ENCODE measurements around the gene TAF6L. TPM values are rescaled to one million over a fixed set of nuclear protein-coding genes. Genes with fewer than 3 reads are reported as not detected.

TAF6L gene
- polyA plus RNA-seq, 3 donors, result 5.1 to 35.5 (median 5.3) TPM

DNA sequence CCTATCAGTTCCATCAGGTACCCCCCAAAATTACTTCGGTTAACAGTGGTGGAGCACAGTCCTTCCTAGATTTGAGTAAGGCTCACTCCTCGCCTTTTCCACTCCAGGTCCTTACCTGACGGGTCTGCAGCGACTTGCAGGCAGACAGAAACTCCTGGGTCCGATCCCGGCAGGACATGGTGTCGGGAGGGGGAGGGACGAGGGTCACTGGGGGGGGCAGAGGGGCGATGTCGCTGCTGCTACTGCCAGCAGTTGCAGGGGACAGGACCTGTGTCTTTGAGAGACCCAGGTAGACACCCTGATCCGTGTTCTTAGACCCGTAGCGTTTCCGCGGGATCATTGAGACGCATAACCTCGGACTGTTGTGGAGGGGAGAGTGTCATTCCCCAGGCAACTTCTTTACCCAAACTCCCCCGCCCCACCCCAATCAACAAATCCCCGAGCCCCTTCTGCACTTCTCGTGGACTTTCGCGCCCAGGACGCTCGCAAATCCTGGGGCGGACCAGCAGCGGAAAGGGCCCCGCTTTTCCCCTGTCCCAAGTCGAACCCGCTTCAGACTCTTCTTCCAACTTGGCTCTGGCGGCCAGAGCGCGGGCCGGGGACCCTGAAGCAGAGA, 59.8 kb downstream of the TAF6L start:
- Mint-ChIP-seq H3K36me3 (peaks cover 42 to 58% of the 10 kb centered on the region in 2 donors), H3K4me1 (peaks cover 32% of the 10 kb centered on the region), H3K9me3 (no peaks in the 10 kb centered on the region), H3K27ac (peak overlapping the region; percentile 99 to 100 (median 99)), H3K27me3 (ENCODE audit: low read depth in 3 of 3) (no peaks in the 10 kb centered on the region), H3K4me3 (peak overlapping the region; percentile 97 to 98)
- H3K9me3 ChIP-seq (replicated peaks in 1 of 2; ENCODE audit: control insufficient read depth in 1 of 2, insufficient read depth in 1 of 2, low read length in 2 of 2), result no peaks in the 10 kb centered on the region
- peak overlapping the region; percentile 90 for H3K9ac ChIP-seq (ENCODE audit: insufficient read depth, low read length, poor library complexity, severe bottlenecking)
- intact Hi-C loops (cut with micrococcal nuclease), result loop anchor here (2.0 to 5.0 kb wide), 2 partner anchors 44 kb away; partner anchors contain the start of gene TMEM179B (in 2 of the 2)
- H2AFZ ChIP-seq (ENCODE audit: insufficient read depth, low read depth, low read length, poor library complexity, severe bottlenecking), result peak overlapping the region; percentile 68
- H3K79me2 ChIP-seq (ENCODE audit: insufficient read depth, low read length), result peaks cover 89% of the 10 kb centered on the region
- peaks cover 21% of the 10 kb centered on the region for H4K20me1 ChIP-seq (ENCODE audit: insufficient read depth, low read length)
- DNase-seq, result peak in 1 of 3 donors; percentile 41
- peaks cover 27 to 43% of the 10 kb centered on the region in 2 donors for H3K36me3 ChIP-seq (replicated peaks in 1 of 2; ENCODE audit: control insufficient read depth in 1 of 2, insufficient read depth in 2 of 2, low read length in 2 of 2)
- peaks cover 24 to 31% of the 10 kb centered on the region in 2 donors for H3K4me1 ChIP-seq (ENCODE audit: control insufficient read depth in 1 of 2, insufficient read depth in 2 of 2, low read length in 2 of 2)
- peak overlapping the region; percentile 69 to 96 (median 88) for H3K4me3 ChIP-seq (replicated peaks in 1 of 3; ENCODE audit: low read depth in 2 of 3, low read length in 3 of 3)
- H3K4me2 ChIP-seq (replicated peaks; ENCODE audit: extremely low read depth, low read length, poor library complexity, severe bottlenecking), result peak overlapping the region; percentile 96
- peak overlapping the region; percentile 84 to 86 for H3K27ac ChIP-seq (ENCODE audit: low read depth in 1 of 2, low read length in 2 of 2)
- TF ChIP-seq, protein P1, sequence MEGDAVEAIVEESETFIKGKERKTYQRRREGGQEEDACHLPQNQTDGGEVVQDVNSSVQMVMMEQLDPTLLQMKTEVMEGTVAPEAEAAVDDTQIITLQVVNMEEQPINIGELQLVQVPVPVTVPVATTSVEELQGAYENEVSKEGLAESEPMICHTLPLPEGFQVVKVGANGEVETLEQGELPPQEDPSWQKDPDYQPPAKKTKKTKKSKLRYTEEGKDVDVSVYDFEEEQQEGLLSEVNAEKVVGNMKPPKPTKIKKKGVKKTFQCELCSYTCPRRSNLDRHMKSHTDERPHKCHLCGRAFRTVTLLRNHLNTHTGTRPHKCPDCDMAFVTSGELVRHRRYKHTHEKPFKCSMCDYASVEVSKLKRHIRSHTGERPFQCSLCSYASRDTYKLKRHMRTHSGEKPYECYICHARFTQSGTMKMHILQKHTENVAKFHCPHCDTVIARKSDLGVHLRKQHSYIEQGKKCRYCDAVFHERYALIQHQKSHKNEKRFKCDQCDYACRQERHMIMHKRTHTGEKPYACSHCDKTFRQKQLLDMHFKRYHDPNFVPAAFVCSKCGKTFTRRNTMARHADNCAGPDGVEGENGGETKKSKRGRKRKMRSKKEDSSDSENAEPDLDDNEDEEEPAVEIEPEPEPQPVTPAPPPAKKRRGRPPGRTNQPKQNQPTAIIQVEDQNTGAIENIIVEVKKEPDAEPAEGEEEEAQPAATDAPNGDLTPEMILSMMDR (IDR thresholded peaks at IDR 0.05), result no peak
- 0% methylated on average over 19 of the region's 33 CpGs for WGBS (ENCODE audit: insufficient coverage)
- H3K27me3 ChIP-seq (ENCODE audit: control insufficient read depth in 2 of 2, insufficient read depth in 2 of 2, low read length in 2 of 2), result no peaks in the 10 kb centered on the region

DNA sequence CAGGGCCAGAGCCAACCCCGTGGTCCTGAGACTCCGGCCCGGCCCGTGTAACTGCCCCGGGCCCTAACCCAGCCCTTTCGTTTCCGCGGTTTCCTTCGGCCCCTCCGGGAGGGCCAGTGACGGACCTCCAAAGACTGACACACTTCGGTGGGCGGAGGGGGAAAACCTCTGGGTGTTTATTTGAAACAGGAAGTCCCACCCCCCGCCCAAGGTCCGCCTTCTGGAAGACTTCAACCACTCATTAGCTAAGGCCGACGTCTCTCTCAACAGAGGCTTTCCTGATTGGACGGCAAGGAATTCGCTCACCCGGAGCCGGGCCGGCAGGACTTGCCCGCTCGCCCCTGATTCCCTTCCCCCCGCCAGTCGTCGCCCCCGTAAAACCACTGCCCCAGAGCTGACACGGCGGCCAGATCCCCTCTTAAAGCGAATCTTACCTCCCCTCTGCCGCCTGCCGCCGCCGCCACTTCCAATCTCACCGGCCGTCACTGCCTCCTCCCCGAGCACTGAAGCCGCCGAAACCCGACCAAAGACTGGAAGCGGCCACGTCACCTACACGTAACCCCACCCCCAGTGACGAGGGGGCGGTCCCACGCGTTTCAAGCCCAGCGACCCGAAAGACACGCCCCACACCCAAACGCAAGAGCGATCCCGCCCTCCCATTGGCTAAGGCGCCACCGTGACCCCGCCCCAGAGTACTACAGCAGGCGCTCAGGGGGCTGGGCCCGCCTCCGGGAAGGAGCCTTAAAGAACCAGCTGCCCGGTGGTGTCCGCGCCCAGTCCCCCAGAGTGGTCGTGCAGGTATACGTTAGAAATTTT, 60.5 kb downstream of the TAF6L start, which contains the start of gene STX5:
STX5 (minus strand) TSS at position 532 of the 816 bp plus-strand sequence. CDS start 808 bp downstream, outside the sequence.
- Mint-ChIP-seq H3K27me3 (ENCODE audit: low read depth in 3 of 3) (no peaks in the 10 kb centered on the region), H3K9me3 (no peaks in the 10 kb centered on the region), H3K4me3 (peak within 1 kb of the TSS; percentile 97 to 98), H3K4me1 (peaks cover 32% of the 10 kb centered on the region), H3K27ac (peak within 1 kb of the TSS; percentile 99 to 100 (median 99)), H3K36me3 (peaks cover 46 to 55% of the 10 kb centered on the region in 2 donors)
- intact Hi-C loops (cut with micrococcal nuclease), result loop anchor here (2.0 to 5.0 kb wide), 3 partner anchors 27 to 45 kb away; partner anchors contain the start of genes TMEM179B (in 2 of the 2) and NXF1 (in 1 of the 2)
- Histone ChIP-seq H3K79me2 (ENCODE audit: insufficient read depth, low read length) (peaks cover 94% of the 10 kb centered on the region), H4K20me1 (ENCODE audit: insufficient read depth, low read length) (peaks cover 21% of the 10 kb centered on the region), H3K9me3 (replicated peaks in 1 of 2; ENCODE audit: control insufficient read depth in 1 of 2, insufficient read depth in 1 of 2, low read length in 2 of 2) (no peaks in the 10 kb centered on the region), H3K27ac (ENCODE audit: low read depth in 1 of 2, low read length in 2 of 2) (peak within 1 kb of the TSS; percentile 84 to 86), H3K9ac (ENCODE audit: insufficient read depth, low read length, poor library complexity, severe bottlenecking) (peak within 1 kb of the TSS; percentile 90), H3K27me3 (ENCODE audit: control insufficient read depth in 2 of 2, insufficient read depth in 2 of 2, low read length in 2 of 2) (no peaks in the 10 kb centered on the region), H3K4me2 (replicated peaks; ENCODE audit: extremely low read depth, low read length, poor library complexity, severe bottlenecking) (peak within 1 kb of the TSS; percentile 96), H3K4me3 (replicated peaks in 1 of 3; ENCODE audit: low read depth in 2 of 3, low read length in 3 of 3) (peak within 1 kb of the TSS; percentile 69 to 96 (median 88)), H2AFZ (ENCODE audit: insufficient read depth, low read depth, low read length, poor library complexity, severe bottlenecking) (peak within 1 kb of the TSS; percentile 68), H3K36me3 (replicated peaks in 1 of 2; ENCODE audit: control insufficient read depth in 1 of 2, insufficient read depth in 2 of 2, low read length in 2 of 2) (peaks cover 25 to 46% of the 10 kb centered on the region in 2 donors), H3K4me1 (ENCODE audit: control insufficient read depth in 1 of 2, insufficient read depth in 2 of 2, low read length in 2 of 2) (peaks cover 24 to 31% of the 10 kb centered on the region in 2 donors)
- DNase-seq, result peak; percentile 97 to 99 (median 98)
- TF ChIP-seq, protein P1 (IDR thresholded peaks at IDR 0.05), result no peak
- under 1% methylated on average over 58 of the region's 65 CpGs for WGBS (ENCODE audit: insufficient coverage)

Data from CD14-positive monocyte (primary cell).